ENCODE results near the gene BUB1.
"Not testable (repeated sequence)": the region's sequence is repeated elsewhere in the genome, so short reads cannot be mapped to it uniquely, and the experiment has no call there.

BUB1 gene

DNA sequence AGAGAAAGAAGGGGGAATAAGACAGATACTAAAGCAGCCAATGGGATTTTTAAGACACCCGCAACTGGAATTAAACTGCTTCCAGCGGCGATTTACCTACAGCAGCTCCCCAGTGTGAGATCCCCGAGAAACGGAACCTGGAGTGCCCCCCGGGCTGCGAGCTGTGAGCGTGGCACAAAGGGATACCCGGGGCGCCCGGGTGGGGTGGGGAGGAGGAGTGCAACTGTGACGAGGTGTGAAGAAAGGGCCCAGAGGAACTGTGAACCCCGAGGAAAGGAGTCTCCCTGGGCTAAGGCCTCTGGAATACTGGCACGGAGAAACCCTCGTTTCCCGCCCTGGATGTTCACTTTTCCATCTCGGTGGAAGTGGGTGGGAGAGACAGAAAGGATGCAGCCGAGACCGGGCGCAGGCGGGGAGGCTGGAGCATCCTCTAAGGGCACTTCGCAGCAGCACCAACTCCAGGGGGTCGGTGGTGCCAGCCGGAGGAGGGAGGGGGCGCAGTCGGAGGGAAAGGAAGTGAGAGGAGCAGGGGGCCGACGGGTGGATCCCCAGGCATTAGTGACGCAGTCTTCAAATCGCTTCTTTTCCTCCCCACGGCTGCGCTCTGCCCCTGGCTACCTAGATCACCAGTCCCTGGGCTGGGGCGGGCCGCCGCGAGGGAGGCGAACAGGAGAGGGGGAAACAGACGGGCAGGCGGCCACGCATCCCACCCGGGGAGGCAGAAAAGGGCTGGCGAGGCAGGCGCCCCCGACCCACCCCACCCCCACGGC is 67.8 kb downstream of the BUB1 start:
- H3K36me3 ChIP-seq (ENCODE audit: insufficient read depth, insufficient read length, low read length); DNase-seq (ENCODE audit: low read depth, low spot score); H3K27me3 ChIP-seq (ENCODE audit: insufficient read depth, insufficient read length); H3K9me3 ChIP-seq (ENCODE audit: insufficient read depth, low read length); H3K4me3 ChIP-seq (ENCODE audit: insufficient read length, low read depth); H3K4me1 ChIP-seq (ENCODE audit: insufficient read depth, insufficient read length); H3K9ac ChIP-seq (ENCODE audit: insufficient read length, low read depth): not testable (repeated sequence)

DNA sequence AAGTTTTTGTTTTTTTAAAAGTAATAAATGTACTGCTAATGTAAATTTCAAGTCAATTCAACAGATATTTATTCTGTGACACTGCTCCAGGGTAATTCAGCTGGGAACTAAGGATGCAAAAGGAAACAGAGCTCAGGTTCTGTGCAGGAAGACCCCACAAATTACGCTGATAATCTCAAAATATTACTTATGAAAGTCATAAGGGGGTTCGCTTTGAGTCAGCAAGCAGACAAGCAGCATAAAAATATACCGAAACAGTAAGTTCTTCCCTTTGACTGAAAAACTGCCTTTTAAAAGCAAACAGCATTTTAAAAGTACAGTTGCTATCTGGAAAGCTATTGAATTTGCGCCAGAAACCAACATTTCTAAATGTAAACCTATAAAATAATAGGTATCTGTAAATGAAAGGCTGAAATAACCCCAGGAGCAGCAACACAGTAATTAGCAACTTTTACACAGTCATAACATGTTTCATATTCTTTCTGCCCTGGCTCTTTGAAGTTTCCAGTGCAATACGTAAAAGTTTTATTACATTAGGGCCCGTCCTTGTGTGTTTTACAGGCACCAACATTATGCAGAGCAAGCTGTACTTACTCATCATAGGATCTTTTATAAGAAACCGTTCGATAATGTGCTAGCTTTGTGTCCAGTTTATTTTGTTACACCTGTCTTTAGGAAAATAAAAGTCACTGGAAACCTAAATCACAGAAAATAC is 68.9 kb downstream of the BUB1 start:
- H3K36me3 ChIP-seq (ENCODE audit: insufficient read depth, insufficient read length, low read length); H3K27me3 ChIP-seq (ENCODE audit: insufficient read depth, insufficient read length); DNase-seq (ENCODE audit: low read depth, low spot score); H3K4me3 ChIP-seq (ENCODE audit: insufficient read length, low read depth); H3K9ac ChIP-seq (ENCODE audit: insufficient read length, low read depth); H3K9me3 ChIP-seq (ENCODE audit: insufficient read depth, low read length); H3K4me1 ChIP-seq (ENCODE audit: insufficient read depth, insufficient read length): not testable (repeated sequence)

DNA sequence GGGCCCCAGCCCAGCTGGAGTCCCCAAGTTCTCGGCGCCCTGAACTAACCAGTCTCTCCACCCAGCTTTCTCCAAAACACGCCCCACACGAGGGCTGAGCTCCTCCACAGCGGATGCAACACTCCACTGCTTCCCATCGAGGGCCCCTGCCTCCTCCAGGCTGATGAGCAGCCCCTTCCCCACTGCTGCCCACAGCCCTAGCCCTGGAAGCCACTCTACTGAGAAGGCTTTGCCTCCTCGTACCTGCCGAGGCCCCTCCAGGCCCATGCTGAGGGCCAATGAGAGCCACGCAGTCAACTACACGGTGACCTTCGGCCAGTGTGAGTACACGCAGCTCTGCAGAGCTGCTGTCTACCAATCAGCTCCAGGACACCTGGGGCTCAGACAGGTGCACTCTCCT is 72.8 kb downstream of the BUB1 start:
- not testable (repeated sequence) for H3K27me3 ChIP-seq (ENCODE audit: insufficient read depth, insufficient read length); H3K4me1 ChIP-seq (ENCODE audit: insufficient read depth, insufficient read length); H3K9me3 ChIP-seq (ENCODE audit: insufficient read depth, low read length); H3K36me3 ChIP-seq (ENCODE audit: insufficient read depth, insufficient read length, low read length); H3K4me3 ChIP-seq (ENCODE audit: insufficient read length, low read depth); H3K9ac ChIP-seq (ENCODE audit: insufficient read length, low read depth); DNase-seq (ENCODE audit: low read depth, low spot score)

DNA sequence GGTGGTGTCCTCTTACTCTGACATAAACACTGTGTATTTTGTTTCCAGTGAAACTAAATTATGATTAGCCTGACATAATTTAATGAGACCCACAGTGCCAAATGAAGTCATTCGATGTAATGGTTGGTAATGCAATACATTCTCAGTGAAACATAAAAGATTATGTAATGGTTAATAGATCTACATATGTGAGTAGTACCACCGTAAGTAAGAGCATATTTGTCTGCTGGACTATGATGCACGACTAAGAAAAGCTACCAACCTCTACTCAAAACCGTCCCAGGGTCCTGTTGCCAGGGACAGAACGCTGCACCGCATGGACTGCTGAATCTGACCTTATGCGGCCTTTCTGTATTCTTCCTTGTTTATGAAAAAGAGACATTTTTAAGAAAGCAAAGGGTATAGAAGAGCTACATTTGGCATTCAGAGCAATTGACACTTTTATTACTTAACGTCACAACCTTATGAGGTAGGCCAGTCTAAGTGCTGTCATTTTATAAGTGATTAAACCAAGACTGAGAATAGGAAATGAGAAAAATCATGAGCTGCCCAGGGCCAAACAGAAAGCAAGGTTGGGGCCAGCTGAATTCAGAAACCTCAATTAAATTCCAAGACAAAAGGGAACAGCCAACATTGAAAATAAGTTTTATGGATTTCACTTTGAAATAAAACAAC is 73.8 kb downstream of the BUB1 start:
- H3K36me3 ChIP-seq (ENCODE audit: insufficient read depth, insufficient read length, low read length); H3K4me1 ChIP-seq (ENCODE audit: insufficient read depth, insufficient read length); H3K9me3 ChIP-seq (ENCODE audit: insufficient read depth, low read length); H3K27me3 ChIP-seq (ENCODE audit: insufficient read depth, insufficient read length); H3K4me3 ChIP-seq (ENCODE audit: insufficient read length, low read depth); DNase-seq (ENCODE audit: low read depth, low spot score); H3K9ac ChIP-seq (ENCODE audit: insufficient read length, low read depth): not testable (repeated sequence)

DNA sequence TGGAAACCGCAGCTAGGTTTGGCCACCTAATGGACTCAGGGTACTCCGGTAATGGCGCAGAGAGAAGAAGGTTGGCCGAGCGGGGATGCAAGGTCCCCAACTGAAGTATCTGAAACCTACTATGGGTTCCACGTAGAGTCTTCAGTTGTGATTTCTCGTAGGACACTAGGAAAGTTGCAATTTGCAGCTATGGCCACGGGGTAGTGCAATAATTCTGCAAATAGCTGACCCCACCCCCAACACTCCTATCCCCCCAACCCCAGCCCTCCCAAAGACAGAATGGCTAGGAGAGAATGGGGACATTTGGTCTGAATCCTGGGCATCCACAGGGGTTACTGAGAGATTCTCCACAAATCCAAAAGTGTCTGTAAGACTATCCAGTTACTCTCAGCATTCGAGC is 75.7 kb downstream of the BUB1 start:
- not testable (repeated sequence) for H3K4me1 ChIP-seq (ENCODE audit: insufficient read depth, insufficient read length); H3K27me3 ChIP-seq (ENCODE audit: insufficient read depth, insufficient read length); DNase-seq (ENCODE audit: low read depth, low spot score); H3K4me3 ChIP-seq (ENCODE audit: insufficient read length, low read depth); H3K9me3 ChIP-seq (ENCODE audit: insufficient read depth, low read length); H3K36me3 ChIP-seq (ENCODE audit: insufficient read depth, insufficient read length, low read length); H3K9ac ChIP-seq (ENCODE audit: insufficient read length, low read depth)

DNA sequence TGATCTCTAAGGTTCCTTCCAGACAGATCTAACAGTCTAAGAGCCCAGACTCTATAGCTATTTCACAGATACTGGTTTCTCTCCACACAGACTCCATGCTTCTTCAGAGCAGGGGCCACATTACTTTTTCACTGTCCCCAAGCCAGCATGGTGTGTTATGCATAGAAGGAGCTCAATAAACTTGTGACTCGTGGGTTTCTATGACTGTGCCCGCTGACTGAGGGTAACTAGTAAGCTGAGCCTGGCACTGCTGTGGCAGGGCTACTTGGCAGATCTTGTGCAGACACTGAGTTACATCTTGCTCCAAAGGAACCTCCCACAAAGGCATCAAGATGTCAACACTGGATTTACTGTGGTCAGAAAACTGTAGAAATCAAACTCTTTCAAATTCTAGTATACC is 85.9 kb downstream of the BUB1 start:
- not testable (repeated sequence) for H3K9ac ChIP-seq (ENCODE audit: insufficient read length, low read depth); H3K36me3 ChIP-seq (ENCODE audit: insufficient read depth, insufficient read length, low read length); H3K4me1 ChIP-seq (ENCODE audit: insufficient read depth, insufficient read length); H3K27me3 ChIP-seq (ENCODE audit: insufficient read depth, insufficient read length); H3K4me3 ChIP-seq (ENCODE audit: insufficient read length, low read depth); DNase-seq (ENCODE audit: low read depth, low spot score); H3K9me3 ChIP-seq (ENCODE audit: insufficient read depth, low read length)

DNA sequence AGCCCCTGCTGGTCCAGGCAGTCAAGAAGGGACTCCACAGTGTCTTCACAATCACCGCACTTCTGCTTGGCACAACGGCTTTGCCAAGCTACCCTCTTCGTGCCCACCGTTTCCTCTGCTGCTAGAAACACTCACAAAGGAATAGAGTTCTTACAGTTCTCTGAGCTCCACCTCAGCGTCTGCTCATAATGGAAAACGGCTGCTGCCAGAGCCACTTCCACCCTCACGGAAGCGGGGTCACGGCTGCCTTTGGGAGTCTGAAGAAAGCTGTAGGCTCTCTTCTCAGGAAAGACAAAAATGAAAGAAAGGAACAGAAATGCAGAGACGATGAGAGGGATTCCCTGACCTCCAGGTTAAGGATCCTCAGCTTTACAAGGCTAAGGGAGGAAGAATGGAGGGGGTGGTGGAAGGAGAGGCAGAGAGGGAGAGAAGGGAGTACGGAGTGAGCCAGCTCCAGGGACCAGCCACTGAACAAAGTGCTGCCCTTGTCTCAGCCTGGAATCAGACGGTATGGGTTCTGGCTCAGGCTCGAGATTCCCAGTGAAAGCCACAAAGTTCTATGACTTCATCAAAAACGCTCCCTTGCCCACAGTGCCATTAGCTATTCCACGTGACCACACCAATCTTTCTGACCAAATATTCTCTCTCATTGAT is 88.1 kb downstream of the BUB1 start:
- H3K4me1 ChIP-seq (ENCODE audit: insufficient read depth, insufficient read length); H3K27me3 ChIP-seq (ENCODE audit: insufficient read depth, insufficient read length); H3K4me3 ChIP-seq (ENCODE audit: insufficient read length, low read depth); H3K9me3 ChIP-seq (ENCODE audit: insufficient read depth, low read length); H3K9ac ChIP-seq (ENCODE audit: insufficient read length, low read depth); DNase-seq (ENCODE audit: low read depth, low spot score); H3K36me3 ChIP-seq (ENCODE audit: insufficient read depth, insufficient read length, low read length): not testable (repeated sequence)

DNA sequence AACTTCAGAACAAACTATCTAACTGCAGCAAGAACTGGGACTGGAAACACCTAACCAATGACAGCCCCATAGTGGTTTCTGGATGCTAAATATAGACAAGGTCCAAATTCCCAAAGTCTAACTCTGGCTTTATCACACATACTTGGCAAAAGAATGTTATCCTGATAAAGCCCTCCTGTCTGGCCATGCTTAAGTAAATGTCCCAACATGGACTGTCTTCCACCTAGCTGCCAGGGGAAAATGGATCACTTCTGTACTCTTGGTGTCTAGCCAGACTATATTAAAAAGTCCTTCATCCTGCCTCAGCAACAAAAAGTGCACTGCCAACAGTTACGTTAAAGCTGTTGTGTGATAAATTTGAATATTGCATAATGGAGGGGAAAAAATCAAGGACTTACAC is 89.3 kb downstream of the BUB1 start:
- not testable (repeated sequence) for H3K27me3 ChIP-seq (ENCODE audit: insufficient read depth, insufficient read length); H3K36me3 ChIP-seq (ENCODE audit: insufficient read depth, insufficient read length, low read length); H3K4me3 ChIP-seq (ENCODE audit: insufficient read length, low read depth); DNase-seq (ENCODE audit: low read depth, low spot score); H3K9ac ChIP-seq (ENCODE audit: insufficient read length, low read depth); H3K9me3 ChIP-seq (ENCODE audit: insufficient read depth, low read length); H3K4me1 ChIP-seq (ENCODE audit: insufficient read depth, insufficient read length)

Measured in NT2/D1 (cell line).